Mesodermal cell (in vitro differentiated cells): ENCODE measurements around the gene ERGIC3.

Source experiments
- H3K27ac ChIP-seq: 2 replicates; pipeline ENCODE4 v1.7.0; 2013; ENCODE audit warnings: mild to moderate bottlenecking, low read depth, low read length, moderate library complexity; ENCODE audit not compliant: severe bottlenecking
- H3K36me3 ChIP-seq: 2 replicates; pipeline ENCODE4 v1.7.1; 2013; ENCODE audit warnings: mild to moderate bottlenecking, low read length, moderate library complexity; ENCODE audit not compliant: control insufficient read depth, insufficient read depth
- H3K4me1 ChIP-seq: one replicate; pipeline ENCODE4 v1.7.1; 2013; ENCODE audit warnings: mild to moderate bottlenecking, low read length; ENCODE audit not compliant: insufficient read depth, control insufficient read depth, poor library complexity, severe bottlenecking
- H3K4me3 ChIP-seq: 2 replicates; pipeline ENCODE4 v1.7.0; 2013; ENCODE audit warnings: low read length, control low read depth, mild to moderate bottlenecking; ENCODE audit not compliant: insufficient read depth, poor library complexity, severe bottlenecking; ENCODE audit errors: extremely low read depth
- H3K9me3 ChIP-seq: 2 replicates; pipeline ENCODE4 v1.7.1; 2013; ENCODE audit warnings: mild to moderate bottlenecking, low read length, moderate library complexity; ENCODE audit not compliant: control insufficient read depth
- WGBS, 2 experiments: methylation state at CpG; one replicate each; pipeline ENCODE4 v1.1.5; 2013; ENCODE audit warnings: missing lambda C conversion rate in 2 of 2; ENCODE audit not compliant: insufficient coverage in 2 of 2; 5-methylcytosine and 5-hydroxymethylcytosine counted together

ERGIC3 gene

DNA sequence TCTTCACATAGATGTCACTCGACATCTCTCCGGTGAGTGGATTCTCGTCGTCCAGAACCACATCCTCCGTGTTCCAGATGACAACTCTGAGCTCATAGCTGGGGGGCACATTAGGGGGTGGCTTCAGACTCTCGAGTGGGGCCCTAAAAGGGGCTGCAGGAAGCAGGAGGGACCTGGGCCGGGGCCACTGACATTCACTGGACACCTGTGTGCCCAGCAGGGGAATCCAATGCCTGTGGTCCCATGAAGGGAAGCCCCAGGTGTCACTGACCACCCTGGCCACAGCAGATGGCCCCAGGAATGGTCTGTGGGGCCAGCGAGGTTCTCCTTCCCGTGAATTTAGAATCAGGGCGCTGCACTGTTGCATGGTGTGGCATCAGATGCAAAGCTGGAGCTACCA is 18.7 kb downstream of the ERGIC3 start:
- H3K4me1 ChIP-seq, result peaks cover 5% of the 10 kb centered on the region
- H3K4me3 ChIP-seq, result no peak overlapping the region
- peaks cover 39% of the 10 kb centered on the region for H3K36me3 ChIP-seq
- 83 to 85% methylated on average over 7 to 10 of the region's 10 CpGs for WGBS, 2 experiments
- H3K27ac ChIP-seq, result no peak overlapping the region
- no peaks in the 10 kb centered on the region for H3K9me3 ChIP-seq

GRCh38 chr20:35561268-35561667 is 19.4 kb downstream of the ERGIC3 start:
- Histone ChIP-seq H3K9me3 (no peaks in the 10 kb centered on the region), H3K27ac (no peak overlapping the region), H3K36me3 (peaks cover 31% of the 10 kb centered on the region), H3K4me3 (no peak overlapping the region), H3K4me1 (peaks cover 5% of the 10 kb centered on the region)
- WGBS, 2 experiments, result 21 to 24% methylated on average over 3 to 5 of the region's 7 CpGs

DNA sequence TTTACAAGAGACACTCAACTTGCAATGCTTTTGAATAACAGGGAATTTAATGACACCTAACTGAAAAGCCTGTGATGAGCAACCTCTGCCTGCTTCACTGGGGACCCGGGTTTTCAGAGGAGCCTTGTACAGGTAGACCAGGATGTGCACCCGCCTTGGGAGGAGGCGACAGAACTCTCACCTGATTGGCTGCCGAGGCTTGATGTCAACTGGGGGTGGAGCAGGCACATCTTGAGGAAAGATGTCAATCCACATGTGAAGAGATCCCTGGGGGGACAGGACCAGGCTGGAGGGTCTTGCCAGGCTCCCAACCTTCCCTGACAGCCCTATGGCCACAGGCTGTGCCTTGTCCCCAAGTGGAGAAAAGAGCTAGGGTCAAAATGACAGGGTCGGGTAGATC is 19.8 kb downstream of the ERGIC3 start:
- Histone ChIP-seq H3K27ac (no peak overlapping the region), H3K9me3 (no peaks in the 10 kb centered on the region), H3K4me3 (no peak overlapping the region), H3K4me1 (peaks cover 5% of the 10 kb centered on the region), H3K36me3 (peaks cover 27% of the 10 kb centered on the region)
- WGBS, 2 experiments, result 58 to 85% methylated on average over 2 to 5 of the region's 5 CpGs

DNA sequence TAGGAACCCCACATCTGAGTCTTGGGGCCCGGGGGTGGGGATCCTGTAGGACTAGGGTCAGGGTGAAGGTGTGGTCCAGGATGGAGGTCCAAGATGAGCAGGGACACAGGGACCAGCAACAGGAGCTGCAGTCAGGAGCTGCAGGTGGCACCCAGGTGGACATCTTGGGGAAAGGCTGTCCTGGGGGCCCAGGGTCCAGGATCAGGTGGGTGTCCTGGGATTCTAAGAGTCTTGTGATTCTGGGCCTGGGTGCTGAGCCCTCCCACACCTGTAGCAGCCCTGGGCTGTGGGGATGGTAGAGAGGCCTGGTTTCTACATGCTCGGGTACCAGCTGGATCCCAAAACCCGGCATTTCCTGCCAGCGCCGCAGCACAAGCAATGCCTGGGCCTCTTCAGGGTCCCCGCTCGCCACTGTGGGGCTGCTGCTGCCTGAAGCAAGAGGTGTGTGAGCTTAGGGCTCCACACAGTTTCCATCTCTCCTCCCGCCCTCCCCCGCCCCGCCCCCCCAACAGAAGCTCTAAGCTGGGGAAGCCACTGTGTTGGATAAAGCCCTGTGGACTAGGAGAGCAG is 20.7 kb downstream of the ERGIC3 start:
- Histone ChIP-seq H3K4me3 (no peak overlapping the region), H3K27ac (no peak overlapping the region), H3K36me3 (peaks cover 18% of the 10 kb centered on the region), H3K9me3 (no peaks in the 10 kb centered on the region), H3K4me1 (peaks cover 5% of the 10 kb centered on the region)
- 89 to 100% methylated on average over 2 to 4 of the region's 10 CpGs for WGBS, 2 experiments

GRCh38 chr20:35563834-35564233 is 22.0 kb downstream of the ERGIC3 start:
- no peak overlapping the region for H3K27ac ChIP-seq
- peaks cover 7% of the 10 kb centered on the region for H3K36me3 ChIP-seq
- H3K9me3 ChIP-seq, result no peaks in the 10 kb centered on the region
- no peak overlapping the region for H3K4me3 ChIP-seq
- 92 to 94% methylated on average over 9 of the region's 10 CpGs for WGBS, 2 experiments
- peaks cover 5% of the 10 kb centered on the region for H3K4me1 ChIP-seq

GRCh38 chr20:35564905-35565304 is 23.0 kb downstream of the ERGIC3 start:
- no peaks in the 10 kb centered on the region for H3K36me3 ChIP-seq
- WGBS, 2 experiments, result 94 to 96% methylated on average over 7 of the region's 7 CpGs
- peaks cover 5% of the 10 kb centered on the region for H3K4me1 ChIP-seq
- no peak overlapping the region for H3K4me3 ChIP-seq
- no peaks in the 10 kb centered on the region for H3K9me3 ChIP-seq
- H3K27ac ChIP-seq, result no peak overlapping the region

- H3K4me3 ChIP-seq, result no peak overlapping the region
- H3K9me3 ChIP-seq, result peaks cover 5% of the 10 kb centered on the region
- H3K36me3 ChIP-seq, result no peaks in the 10 kb centered on the region
- no peaks in the 10 kb centered on the region for H3K4me1 ChIP-seq
- WGBS, 2 experiments, result 33% methylated on average over 2 of the region's 2 CpGs; no CpG with 5 or more reads in 1 of the 2 experiments
- H3K27ac ChIP-seq, result no peak overlapping the region
These were observed 26.8 kb downstream of the ERGIC3 start for GRCh38 chr20:35568645-35569044.

DNA sequence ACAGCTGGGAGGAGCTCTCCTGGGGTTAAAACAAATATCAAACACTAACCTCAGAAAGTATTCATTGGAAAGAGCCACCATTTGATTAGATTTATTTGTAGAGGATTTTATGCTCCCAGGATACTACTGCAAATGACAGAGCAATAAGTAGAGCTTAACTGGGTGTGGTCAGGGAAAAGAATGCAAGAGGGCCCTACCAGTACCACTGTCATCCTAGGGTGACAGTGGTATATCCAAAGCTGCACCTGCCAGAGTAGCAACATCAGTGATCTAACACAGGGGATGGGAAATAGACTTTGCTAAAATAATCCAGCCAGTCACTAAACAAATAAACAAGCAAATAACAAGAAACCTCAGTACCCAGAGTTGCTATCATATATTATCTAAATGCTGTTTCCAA is 29.7 kb downstream of the ERGIC3 start:
- Histone ChIP-seq H3K4me1 (no peaks in the 10 kb centered on the region), H3K27ac (no peak overlapping the region), H3K4me3 (no peak overlapping the region), H3K9me3 (peaks cover 5% of the 10 kb centered on the region), H3K36me3 (no peaks in the 10 kb centered on the region)

- Histone ChIP-seq H3K36me3 (no peaks in the 10 kb centered on the region), H3K9me3 (peaks cover 5% of the 10 kb centered on the region), H3K27ac (no peak overlapping the region), H3K4me1 (no peaks in the 10 kb centered on the region), H3K4me3 (no peak overlapping the region)
- WGBS, 2 experiments, result 91 to 94% methylated on average over 2 to 3 of the region's 4 CpGs
These were observed 31.0 kb downstream of the ERGIC3 start for GRCh38 chr20:35572838-35573237.

- WGBS, 2 experiments, result 100% methylated on average over 2 of the region's 4 CpGs; no CpG with 5 or more reads in 1 of the 2 experiments
These were observed 34.1 kb downstream of the ERGIC3 start for GRCh38 chr20:35575958-35576357.

GRCh38 chr20:35576816-35577215 is 34.9 kb downstream of the ERGIC3 start:
- WGBS, 2 experiments, result 73 to 80% methylated on average over 2 of the region's 3 CpGs
- Histone ChIP-seq H3K36me3 (no peaks in the 10 kb centered on the region), H3K4me1 (no peaks in the 10 kb centered on the region), H3K27ac (no peak overlapping the region), H3K9me3 (peaks cover 5% of the 10 kb centered on the region), H3K4me3 (no peak overlapping the region)

More at GRCh38 chr20:35575958-35576357, 34.1 kb downstream of the ERGIC3 start:
- Histone ChIP-seq H3K36me3 (no peaks in the 10 kb centered on the region), H3K4me3 (no peak overlapping the region), H3K4me1 (no peaks in the 10 kb centered on the region), H3K27ac (no peak overlapping the region), H3K9me3 (peaks cover 5% of the 10 kb centered on the region)
